Endothelial cell of umbilical vein (primary cell): Measurements from ENCODE around the gene CPLANE2. TPM values are rescaled to one million over a fixed set of nuclear protein-coding genes. Genes with fewer than 3 reads are reported as not detected.

Experiments used
- BruUV-seq: library from RNA; stranded (reverse); fragments of 400-500 nt; replicated peaks from 2 replicates; lab custom pipeline; 2021; lab: Mats Ljungman, UMichigan
- CTCF ChIA-PET: fragments of 300-600, 350-600 bp; sonication (Branson Sonifier 250); formaldehyde crosslinking; loops from one replicate; lab custom pipeline; 2021; ENCODE audit warnings: antibody characterized with exemption, inconsistent platforms; lab: Charles Lee
- POLR2A ChIA-PET: fragments of 300-600, 350-600 bp; sonication (Branson Sonifier 250); formaldehyde crosslinking; loops from one replicate; lab custom pipeline; 2021; ENCODE audit warnings: antibody characterized with exemption, inconsistent platforms; lab: Charles Lee
- DNase-seq: peaks from one replicate; pipeline ENCODE4 v3.0.0-alpha.2; 2011; ENCODE audit warnings: low read depth, low spot score
- FAIRE-seq: peaks from 2 replicates; lab custom pipeline; 2011; peaks lifted over from hg19 to GRCh38; lab: Jason Lieb, UNC
- H2AFZ ChIP-seq: 2 replicates; pipeline ENCODE4 v1.6.0; 2012; ENCODE audit warnings: low read depth, low read length, control low read depth, inconsistent platforms
- H3K27ac ChIP-seq: 2 replicates; pipeline ENCODE4 v1.5.1; 2011; ENCODE audit warnings: low read depth, mild to moderate bottlenecking, control low read depth, low read length, moderate library complexity; ENCODE audit not compliant: insufficient read depth
- H3K27me3 ChIP-seq, 2 experiments: 2 replicates each; pipeline versions ENCODE4 v1.6.0 to v1.6.1; 2011; ENCODE audit warnings: low read length in 2 of 2, mixed read lengths in 1 of 2; ENCODE audit not compliant: control insufficient read depth in 2 of 2, insufficient read depth in 2 of 2
- H3K36me3 ChIP-seq, 2 experiments: 2 replicates in 1 of 2; 3 replicates in 1 of 2; pipeline ENCODE4 v1.5.1; 2011; ENCODE audit warnings: low read length in 2 of 2, mild to moderate bottlenecking in 1 of 2, moderate library complexity in 1 of 2; ENCODE audit not compliant: control insufficient read depth in 2 of 2, insufficient read depth in 2 of 2; ENCODE audit errors: extremely low read depth in 1 of 2
- H3K4me1 ChIP-seq: 3 replicates; pipeline ENCODE4 v1.5.1; 2011; ENCODE audit warnings: mild to moderate bottlenecking, low read length; ENCODE audit not compliant: control insufficient read depth, insufficient read depth; ENCODE audit errors: extremely low read depth
- H3K4me2 ChIP-seq: 2 replicates; pipeline ENCODE4 v1.6.1; 2011; ENCODE audit warnings: low read length, control low read depth, mixed read lengths; ENCODE audit not compliant: insufficient read depth
- H3K4me3 ChIP-seq, 3 experiments: fragments of 200-600 bp in 1 of 3; sonication (generic), shearing (Covaris generic) in 1 of 3; replicated peaks in 1 of 3; 2 replicates each; pipeline ENCODE4 v1.5.1; 2011 to 2016; ENCODE audit warnings: control low read depth in 3 of 3, low read length in 3 of 3, mild to moderate bottlenecking in 2 of 3, inconsistent platforms in 1 of 3, low read depth in 1 of 3, moderate library complexity in 1 of 3; ENCODE audit not compliant: insufficient read depth in 1 of 3
- H3K79me2 ChIP-seq: 2 replicates; pipeline ENCODE4 v1.6.0; 2012; ENCODE audit warnings: low read length, inconsistent platforms; ENCODE audit not compliant: control insufficient read depth, insufficient read depth
- H3K9ac ChIP-seq: replicated peaks from 2 replicates; pipeline ENCODE3; 2011; ENCODE audit warnings: low read length, control low read depth; ENCODE audit not compliant: insufficient read depth; ENCODE audit errors: extremely low read depth
- H3K9me1 ChIP-seq: replicated peaks from 3 replicates; pipeline ENCODE4 v1.6.0; 2011; ENCODE audit warnings: mild to moderate bottlenecking, low read length; ENCODE audit not compliant: control insufficient read depth, insufficient read depth; ENCODE audit errors: extremely low read depth
- H3K9me3 ChIP-seq: replicated peaks from 2 replicates; pipeline ENCODE4 v1.5.1; 2012; ENCODE audit warnings: low read length, inconsistent platforms; ENCODE audit not compliant: control insufficient read depth, insufficient read depth
- H4K20me1 ChIP-seq: replicated peaks from 2 replicates; pipeline ENCODE3; 2011; ENCODE audit warnings: mild to moderate bottlenecking, low read length; ENCODE audit not compliant: control insufficient read depth, insufficient read depth; ENCODE audit errors: extremely low read depth
- EZH2 ChIP-seq: IDR thresholded peaks from 2 replicates; pipeline ENCODE4 v1.6.1; 2012; ENCODE audit warnings: borderline replicate concordance, low read depth, mild to moderate bottlenecking, moderate library complexity, low read length, inconsistent platforms; ENCODE audit not compliant: severe bottlenecking
- FOS ChIP-seq: IDR thresholded peaks from 2 replicates; pipeline ENCODE4 v1.6.1; 2011; ENCODE audit warnings: mild to moderate bottlenecking, low read length, moderate library complexity, borderline replicate concordance; ENCODE audit not compliant: insufficient read depth
- GATA2 ChIP-seq: IDR thresholded peaks from 2 replicates; pipeline ENCODE4 v1.7.0; 2011; ENCODE audit warnings: low read depth, mild to moderate bottlenecking, moderate library complexity, mixed read lengths, low read length; ENCODE audit not compliant: insufficient read length, insufficient read depth
- JUN ChIP-seq: IDR thresholded peaks from 2 replicates; pipeline ENCODE4 v1.6.1; 2011; ENCODE audit warnings: borderline replicate concordance, low read depth; ENCODE audit not compliant: insufficient read length, insufficient read depth
- MYC ChIP-seq: IDR thresholded peaks from one replicate; pipeline ENCODE4 v1.6.1; 2011; ENCODE audit warnings: mild to moderate bottlenecking, low read depth, low read length
- POLR2A ChIP-seq: IDR thresholded peaks from 2 replicates; pipeline ENCODE4 v1.6.1; 2012; ENCODE audit warnings: low read depth, mild to moderate bottlenecking, control low read depth, low read length
- POLR2AphosphoS5 ChIP-seq: IDR thresholded peaks from 2 replicates; pipeline ENCODE4 v1.6.1; 2012; ENCODE audit warnings: low read depth, mild to moderate bottlenecking, control low read depth, low read length, moderate library complexity; ENCODE audit not compliant: insufficient read depth
- dilution Hi-C: fragments of 300-500 bp; cut with MboI; formaldehyde crosslinking; loops from one replicate; pipeline ENCODE4 v1.15.0; 2019; ENCODE audit warnings: low sequenced_read_pairs; ENCODE audit not compliant: extremely low pct_ligation_motif_present
- intact Hi-C: fragments of 100-400 bp; cut with micrococcal nuclease; formaldehyde crosslinking; loops from one replicate; pipeline ENCODE4 v1.10.0; 2022
- polyA plus RNA-seq, 4 experiments: library from polyadenylated mRNA; depleted of rRNA in 3 of 4; stranded (reverse) in 3 of 4; unstranded in 1 of 4; fragments of >200 nt; gene quantifications; 2 replicates each; pipeline versions ENCODE4 v1.2.1 to v1.2.3, GENCODE V29; 2011 to 2012; ENCODE audit warnings: missing spikeins in 1 of 4
- total RNA-seq: library from RNA; stranded (reverse); gene quantifications from 2 replicates; pipeline ENCODE4 v1.2.3, GENCODE V29; 2021
- TF ChIP-seq, protein P1 (sequence below), 2 donors: IDR thresholded peaks; 1 replicate in 1 of 2; 2 replicates in 1 of 2; pipeline ENCODE4 v1.5.1; 2011; ENCODE audit warnings: low read length in 2 of 2, mild to moderate bottlenecking in 2 of 2, moderate library complexity in 2 of 2, control low read depth in 1 of 2, inconsistent platforms in 1 of 2, low read depth in 1 of 2; ENCODE audit not compliant: insufficient read depth in 1 of 2; ENCODE audit errors: extremely low read depth in 1 of 2
- TF ChIP-seq, protein P2 (sequence below): IDR thresholded peaks from 2 replicates; pipeline ENCODE4 v1.6.1; 2011; ENCODE audit not compliant: insufficient read depth, insufficient read length

Gene CPLANE2
- total and polyA plus RNA-seq, 2 donors (not counting 3 experiments of a cell fraction or from before 2014, with no cell fraction given), result 3.9 to 4.6 TPM

DNA sequence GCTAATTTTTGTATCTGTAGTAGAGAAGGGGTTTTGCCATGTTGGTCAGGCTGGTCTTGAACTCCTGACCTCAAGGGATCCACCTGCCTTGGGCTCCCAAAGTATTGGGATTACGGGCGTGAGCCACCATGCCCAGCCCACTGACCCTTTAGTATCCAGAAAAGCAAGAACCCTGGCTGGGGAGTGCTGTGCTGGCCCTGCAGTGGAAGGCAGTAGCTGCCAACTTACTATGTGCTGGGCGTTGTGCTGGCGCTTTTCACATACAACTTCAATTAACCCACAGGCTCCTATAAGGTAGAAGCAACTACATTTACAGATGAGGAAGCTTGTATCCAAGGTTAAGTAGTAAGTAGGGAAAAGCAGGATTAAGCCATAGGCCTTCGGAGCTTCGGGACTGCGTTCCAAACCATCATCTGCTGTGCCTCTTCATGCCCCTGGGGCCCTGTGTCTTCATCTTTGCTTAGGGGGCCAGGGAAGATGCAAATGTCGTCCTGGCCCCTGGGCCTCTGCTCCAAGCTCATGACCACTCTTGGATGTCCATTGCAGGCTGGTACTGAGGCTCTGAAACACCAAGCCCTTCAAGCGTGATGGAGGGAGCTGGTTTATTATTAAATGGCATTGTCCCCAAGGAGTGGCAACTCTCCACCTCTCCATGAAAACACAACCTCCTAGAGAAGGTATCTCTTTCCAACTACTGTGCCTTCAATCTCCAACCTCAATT, 8.7 kb upstream of the CPLANE2 start:
- Histone ChIP-seq H3K4me1 (peaks cover 29% of the 10 kb centered on the region), H3K4me2 (no peak overlapping the region), H3K79me2 (no peaks in the 10 kb centered on the region), H3K9me1 (no peaks in the 10 kb centered on the region), H2AFZ (no peak overlapping the region), H4K20me1 (no peaks in the 10 kb centered on the region), H3K9ac (no peak overlapping the region), H3K36me3 (peaks cover 0 to 2% of the 10 kb centered on the region in 2 experiments), H3K4me3 (no peak overlapping the region), H3K27ac (no peak overlapping the region), H3K9me3 (no peaks in the 10 kb centered on the region), H3K27me3 (no peaks in the 10 kb centered on the region)
- TF ChIP-seq, protein P1, sequence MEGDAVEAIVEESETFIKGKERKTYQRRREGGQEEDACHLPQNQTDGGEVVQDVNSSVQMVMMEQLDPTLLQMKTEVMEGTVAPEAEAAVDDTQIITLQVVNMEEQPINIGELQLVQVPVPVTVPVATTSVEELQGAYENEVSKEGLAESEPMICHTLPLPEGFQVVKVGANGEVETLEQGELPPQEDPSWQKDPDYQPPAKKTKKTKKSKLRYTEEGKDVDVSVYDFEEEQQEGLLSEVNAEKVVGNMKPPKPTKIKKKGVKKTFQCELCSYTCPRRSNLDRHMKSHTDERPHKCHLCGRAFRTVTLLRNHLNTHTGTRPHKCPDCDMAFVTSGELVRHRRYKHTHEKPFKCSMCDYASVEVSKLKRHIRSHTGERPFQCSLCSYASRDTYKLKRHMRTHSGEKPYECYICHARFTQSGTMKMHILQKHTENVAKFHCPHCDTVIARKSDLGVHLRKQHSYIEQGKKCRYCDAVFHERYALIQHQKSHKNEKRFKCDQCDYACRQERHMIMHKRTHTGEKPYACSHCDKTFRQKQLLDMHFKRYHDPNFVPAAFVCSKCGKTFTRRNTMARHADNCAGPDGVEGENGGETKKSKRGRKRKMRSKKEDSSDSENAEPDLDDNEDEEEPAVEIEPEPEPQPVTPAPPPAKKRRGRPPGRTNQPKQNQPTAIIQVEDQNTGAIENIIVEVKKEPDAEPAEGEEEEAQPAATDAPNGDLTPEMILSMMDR (IDR thresholded peaks at IDR 0.05; ENCODE audit: extremely low read depth in 1 of 2, insufficient read depth in 1 of 2, low read depth in 1 of 2, low read length in 2 of 2), result no peak
- TF ChIP-seq EZH2 (no peak), MYC (no peak), FOS (no peak), POLR2A (no peak), JUN (no peak), POLR2AphosphoS5 (no peak), GATA2 (no peak)
- TF ChIP-seq, protein P2, sequence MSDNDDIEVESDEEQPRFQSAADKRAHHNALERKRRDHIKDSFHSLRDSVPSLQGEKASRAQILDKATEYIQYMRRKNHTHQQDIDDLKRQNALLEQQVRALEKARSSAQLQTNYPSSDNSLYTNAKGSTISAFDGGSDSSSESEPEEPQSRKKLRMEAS, result no peak
- no TSS peak for BruUV-seq
- FAIRE-seq (no peak), DNase-seq (no peak)
- intact Hi-C loops, result no loop called here
- ChIA-PET CTCF (interaction anchor here (0.8 to 9.5 kb wide), 9 partner anchors 29 to 175 kb away, joined by 3 to 179 read pairs (median 5); partner anchors contain the start of genes ARHGEF19 and FAM131C), POLR2A (no interaction called here)
- dilution Hi-C loops, result no loop called here
